HG03571 (cell line): ENCODE data around the gene MTPN.
A peak's percentile ranks its signal among the peaks of the same experiment; 100 is the strongest.

ENCODE experiments used
- ATAC-seq: cut with Tn5 transposase; IDR thresholded peaks from one replicate; pipeline ENCODE4 v1.9.1; 2021; ENCODE audit not compliant: unreplicated experiment

MTPN gene

GRCh38 chr7:135990258-135990657, 13.1 kb upstream of the MTPN start:
- no peak for ATAC-seq

GRCh38 chr7:135981958-135982646, 4.9 kb upstream of the MTPN start:
- ATAC-seq, result no peak

- ATAC-seq, result peak; percentile 60
These were observed 3.6 kb upstream of the MTPN start for GRCh38 chr7:135980665-135981180.

GRCh38 chr7:135980012-135980551, 2.9 kb upstream of the MTPN start:
- ATAC-seq, result no peak

GRCh38 chr7:135979471-135980011, 2.4 kb upstream of the MTPN start:
- ATAC-seq, result no peak

- no peak for ATAC-seq
These were observed 1.5 kb upstream of the MTPN start for GRCh38 chr7:135978624-135979023.

GRCh38 chr7:135977742-135978066, 545 bp upstream of the MTPN start:
- ATAC-seq, result no peak

- ATAC-seq, result peak; percentile 19
These were observed 700 bp downstream of the MTPN start for GRCh38 chr7:135976312-135977006.

GRCh38 chr7:135975166-135975565, 2.0 kb downstream of the MTPN start:
- ATAC-seq, result no peak

GRCh38 chr7:135974667-135975066, 2.5 kb downstream of the MTPN start:
- ATAC-seq, result no peak

GRCh38 chr7:135971366-135971725, 5.8 kb downstream of the MTPN start:
- peak; percentile 10 for ATAC-seq

GRCh38 chr7:135970682-135971365, 6.3 kb downstream of the MTPN start:
- ATAC-seq, result peak; percentile 76

GRCh38 chr7:135970045-135970444, 7.1 kb downstream of the MTPN start:
- ATAC-seq, result no peak

GRCh38 chr7:135966341-135967043, 10.7 kb downstream of the MTPN start:
- ATAC-seq, result no peak

GRCh38 chr7:135965602-135966001, 11.6 kb downstream of the MTPN start:
- ATAC-seq, result peak; percentile 55

GRCh38 chr7:135964791-135965190, 12.4 kb downstream of the MTPN start:
- ATAC-seq, result no peak

- no peak for ATAC-seq
These were observed 12.9 kb downstream of the MTPN start for GRCh38 chr7:135964274-135964673.

GRCh38 chr7:135962802-135963201, 14.4 kb downstream of the MTPN start:
- no peak for ATAC-seq

GRCh38 chr7:135960709-135961451, 16.3 kb downstream of the MTPN start:
- no peak for ATAC-seq
